B cell (primary cell): ENCODE measurements around the gene TCFL5. TPM values are rescaled to one million over a fixed set of nuclear protein-coding genes. Genes with fewer than 3 reads are reported as not detected.

Experiments
- ATAC-seq: fragments of 200-7000 bp; cut with Tn5 transposase; one replicate; pipeline ENCODE4 v1.10.0; 2021; ENCODE audit warnings: low read depth, mild to moderate bottlenecking, moderate number of reproducible peaks, moderate library complexity
- CTCF ChIA-PET: fragments of 350-600 bp; sonication (Branson Sonifier 250); formaldehyde crosslinking; loops from one replicate; lab custom pipeline; 2021; ENCODE audit warnings: antibody characterized with exemption, inconsistent platforms; lab: Charles Lee
- POLR2A ChIA-PET: fragments of 350-600 bp; sonication (Branson Sonifier 250); formaldehyde crosslinking; loops from one replicate; lab custom pipeline; 2021; ENCODE audit warnings: antibody characterized with exemption; lab: Charles Lee
- DNase-seq: peaks from one replicate; pipeline ENCODE4 v3.0.0; 2013
- H2AFZ ChIP-seq: 2 replicates; pipeline ENCODE4 v1.6.1; 2012; ENCODE audit warnings: mild to moderate bottlenecking, low read depth, low read length; ENCODE audit not compliant: insufficient read depth, poor library complexity, severe bottlenecking
- H3K27ac ChIP-seq, 2 donors: 1 replicate in 1 of 2; 2 replicates in 1 of 2; pipeline ENCODE4 v1.5.1; 2012 to 2013; ENCODE audit warnings: low read length in 2 of 2, mild to moderate bottlenecking in 2 of 2, moderate library complexity in 1 of 2
- H3K27me3 ChIP-seq, 4 experiments: fragments of 200-600 bp in 1 of 4; sonication (generic) in 1 of 4; replicated peaks in 1 of 4; 1 replicate in 2 of 4; 2 replicates in 2 of 4; pipeline versions ENCODE4 v1.6.1 to v1.7.0; 2013 to 2016; ENCODE audit warnings: low read length in 3 of 4, mild to moderate bottlenecking in 2 of 4, mixed read lengths in 1 of 4, moderate library complexity in 1 of 4; ENCODE audit not compliant: insufficient read depth in 4 of 4, control insufficient read depth in 3 of 4; ENCODE audit errors: control extremely low read depth in 1 of 4
- H3K36me3 ChIP-seq, 2 experiments: replicated peaks in 1 of 2; 1 replicate in 1 of 2; 2 replicates in 1 of 2; pipeline versions ENCODE4 v1.6.1 to v1.7.1; 2013; ENCODE audit warnings: low read length in 1 of 2; ENCODE audit not compliant: insufficient read depth in 2 of 2, control insufficient read depth in 1 of 2; ENCODE audit errors: control extremely low read depth in 1 of 2, extremely low read depth in 1 of 2
- H3K4me1 ChIP-seq, 2 donors: fragments of 200-600 bp in 1 of 2; sonication (generic) in 1 of 2; 1 replicate in 1 of 2; 2 replicates in 1 of 2; pipeline versions ENCODE4 v1.5.1 to v1.6.1; 2013 to 2017; ENCODE audit warnings: low read length in 2 of 2; ENCODE audit not compliant: control insufficient read depth in 2 of 2, insufficient read depth in 2 of 2
- H3K4me2 ChIP-seq: replicated peaks from 2 replicates; pipeline ENCODE3; 2012; ENCODE audit warnings: mild to moderate bottlenecking, low read depth, low read length; ENCODE audit not compliant: poor library complexity, severe bottlenecking
- H3K4me3 ChIP-seq, 5 experiments: fragments of 200-600 bp in 1 of 5; sonication (generic) in 1 of 5; 1 replicate in 3 of 5; 2 replicates in 2 of 5; pipeline versions ENCODE4 v1.5.1 to v1.7.0; 2011 to 2016; ENCODE audit warnings: low read length in 4 of 5, mild to moderate bottlenecking in 4 of 5, low read depth in 2 of 5, control low read depth in 1 of 5, moderate library complexity in 1 of 5; ENCODE audit not compliant: insufficient read depth in 1 of 5; ENCODE audit errors: control extremely low read depth in 1 of 5, extremely low read depth in 1 of 5
- H3K79me2 ChIP-seq: fragments of 200-600 bp; sonication (generic); one replicate; pipeline ENCODE4 v1.6.0; 2016; ENCODE audit warnings: low read length; ENCODE audit not compliant: control insufficient read depth, insufficient read depth
- H3K9ac ChIP-seq: fragments of 200-600 bp; sonication (generic); 2 replicates; pipeline ENCODE4 v1.6.1; 2017; ENCODE audit warnings: mild to moderate bottlenecking, low read length, moderate library complexity
- H3K9me3 ChIP-seq, 3 donors: one replicate each; pipeline versions ENCODE4 v1.6.1 to v1.7.1; 2013; ENCODE audit warnings: low read length in 2 of 3; ENCODE audit not compliant: control insufficient read depth in 2 of 3, insufficient read depth in 1 of 3; ENCODE audit errors: control extremely low read depth in 1 of 3
- H4K20me1 ChIP-seq: 2 replicates; pipeline ENCODE4 v1.6.0; 2012; ENCODE audit warnings: mild to moderate bottlenecking, low read length; ENCODE audit not compliant: insufficient read depth, control insufficient read depth, poor library complexity, severe bottlenecking
- H3K27ac Mint-ChIP-seq: one replicate; pipeline ENCODE4 v1.8.0; 2021; ENCODE audit warnings: mixed read lengths
- H3K27me3 Mint-ChIP-seq: one replicate; pipeline ENCODE4 v1.8.0; 2021; ENCODE audit warnings: mixed read lengths
- H3K4me1 Mint-ChIP-seq: one replicate; pipeline ENCODE4 v1.8.0; 2021; ENCODE audit warnings: mixed read lengths
- H3K4me3 Mint-ChIP-seq: one replicate; pipeline ENCODE4 v1.8.0; 2021; ENCODE audit warnings: mixed read lengths
- H3K9me3 Mint-ChIP-seq: one replicate; pipeline ENCODE4 v1.8.0; 2022; ENCODE audit warnings: mixed read lengths; ENCODE audit not compliant: insufficient read depth
- EZH2 ChIP-seq: IDR thresholded peaks from 2 replicates; pipeline ENCODE4 v1.6.1; 2012; ENCODE audit warnings: borderline replicate concordance, low read depth, mild to moderate bottlenecking, moderate library complexity, low read length; ENCODE audit not compliant: insufficient read depth, poor library complexity, severe bottlenecking
- WGBS: methylation state at CpG from one replicate; pipeline ENCODE4 v1.1.5; 2013; ENCODE audit warnings: missing lambda C conversion rate; ENCODE audit not compliant: insufficient coverage; 5-methylcytosine and 5-hydroxymethylcytosine counted together
- intact Hi-C: fragments of 100-400 bp; cut with micrococcal nuclease; formaldehyde crosslinking; loops from one replicate; pipeline ENCODE4 v1.10.0; 2022
- polyA plus RNA-seq: library from polyadenylated mRNA; depleted of rRNA; stranded (reverse); fragments of >200 nt; gene quantifications from 2 replicates; pipeline ENCODE4 v1.2.3, GENCODE V29; 2012
- total RNA-seq, 2 donors: library from RNA; stranded (reverse); fragments of 120-200 nt in 1 of 2; gene quantifications; 1 replicate in 1 of 2; 2 replicates in 1 of 2; pipeline versions ENCODE4 v1.2.3 to v1.2.4, GENCODE V29; 2013 to 2022
- TF ChIP-seq, protein P1 (sequence below): fragments of 200-600 bp; IDR thresholded peaks from one replicate; pipeline ENCODE4 v1.8.0; 2022; ENCODE audit warnings: antibody characterized with exemption, mild to moderate bottlenecking

The TCFL5 gene
- total and polyA plus RNA-seq, 2 donors (not counting 1 experiment from before 2014, with no cell fraction given), result 2.0 to 16.2 TPM

DNA sequence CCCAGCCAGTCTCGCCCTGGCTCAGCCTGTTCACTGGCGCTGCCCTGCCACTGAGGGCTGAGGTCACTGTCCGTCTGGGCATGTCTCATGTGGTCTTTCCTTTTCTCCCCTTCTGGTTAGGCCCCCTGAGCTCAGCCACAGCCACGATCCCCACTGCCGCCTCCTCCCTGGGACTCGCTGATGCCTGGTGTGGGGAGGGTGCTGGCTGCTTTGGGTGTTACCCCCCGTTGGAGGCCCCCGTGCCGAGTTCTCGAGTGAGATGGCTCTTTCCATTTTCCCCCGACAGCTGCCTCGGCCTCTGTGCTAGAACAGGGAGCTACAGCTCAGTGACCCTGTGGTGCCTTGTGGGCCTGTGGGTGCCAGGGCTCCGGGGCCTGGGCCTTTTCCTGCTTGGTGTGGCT, 14.9 kb upstream of the TCFL5 start:
- POLR2A ChIA-PET, result no interaction called here
- no peak for ATAC-seq

More for the DNA sequence above, 14.9 kb upstream of the TCFL5 start:
- Mint-ChIP-seq H3K27ac (no peak overlapping the region), H3K4me1 (peaks cover 9% of the 10 kb centered on the region), H3K9me3 (no peaks in the 10 kb centered on the region), H3K27me3 (peaks cover 3% of the 10 kb centered on the region), H3K4me3 (no peak overlapping the region)
- peaks cover 0 to 8% (median 1%) of the 10 kb centered on the region in 4 experiments for H3K27me3 ChIP-seq
- WGBS, result 89% methylated on average over 12 of the region's 13 CpGs
- H3K4me1 ChIP-seq, result peaks cover 0 to 5% of the 10 kb centered on the region in 2 donors
- no peak for TF ChIP-seq EZH2
- TF ChIP-seq, protein P1, sequence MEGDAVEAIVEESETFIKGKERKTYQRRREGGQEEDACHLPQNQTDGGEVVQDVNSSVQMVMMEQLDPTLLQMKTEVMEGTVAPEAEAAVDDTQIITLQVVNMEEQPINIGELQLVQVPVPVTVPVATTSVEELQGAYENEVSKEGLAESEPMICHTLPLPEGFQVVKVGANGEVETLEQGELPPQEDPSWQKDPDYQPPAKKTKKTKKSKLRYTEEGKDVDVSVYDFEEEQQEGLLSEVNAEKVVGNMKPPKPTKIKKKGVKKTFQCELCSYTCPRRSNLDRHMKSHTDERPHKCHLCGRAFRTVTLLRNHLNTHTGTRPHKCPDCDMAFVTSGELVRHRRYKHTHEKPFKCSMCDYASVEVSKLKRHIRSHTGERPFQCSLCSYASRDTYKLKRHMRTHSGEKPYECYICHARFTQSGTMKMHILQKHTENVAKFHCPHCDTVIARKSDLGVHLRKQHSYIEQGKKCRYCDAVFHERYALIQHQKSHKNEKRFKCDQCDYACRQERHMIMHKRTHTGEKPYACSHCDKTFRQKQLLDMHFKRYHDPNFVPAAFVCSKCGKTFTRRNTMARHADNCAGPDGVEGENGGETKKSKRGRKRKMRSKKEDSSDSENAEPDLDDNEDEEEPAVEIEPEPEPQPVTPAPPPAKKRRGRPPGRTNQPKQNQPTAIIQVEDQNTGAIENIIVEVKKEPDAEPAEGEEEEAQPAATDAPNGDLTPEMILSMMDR, result no peak
- H2AFZ ChIP-seq, result no peak overlapping the region
- H3K79me2 ChIP-seq, result no peaks in the 10 kb centered on the region
- H3K9me3 ChIP-seq, result no peaks in the 10 kb centered on the region
- peaks cover 0 to 17% of the 10 kb centered on the region in 2 experiments for H3K36me3 ChIP-seq
- H3K9ac ChIP-seq, result no peak overlapping the region
- intact Hi-C loops, result no loop called here
- CTCF ChIA-PET, result interaction anchor here (0.6 to 1.6 kb wide), 4 partner anchors 10 to 133 kb away, joined by 3 to 4 read pairs (median 3); partner anchors contain the start of gene TCFL5
- H4K20me1 ChIP-seq, result no peaks in the 10 kb centered on the region
- no peak for DNase-seq
- no peak overlapping the region for H3K27ac ChIP-seq
- H3K4me3 ChIP-seq, result no peak overlapping the region
- H3K4me2 ChIP-seq, result peak overlapping the region; percentile 33
